DMS 273 (cell line): ENCODE data around the gene LSM14A.

Experiments
- DNase-seq: peaks from one replicate; lab custom pipeline; 2025; ENCODE audit not compliant: unreplicated experiment; lab: John Stamatoyannopoulos, UW

LSM14A gene

DNA sequence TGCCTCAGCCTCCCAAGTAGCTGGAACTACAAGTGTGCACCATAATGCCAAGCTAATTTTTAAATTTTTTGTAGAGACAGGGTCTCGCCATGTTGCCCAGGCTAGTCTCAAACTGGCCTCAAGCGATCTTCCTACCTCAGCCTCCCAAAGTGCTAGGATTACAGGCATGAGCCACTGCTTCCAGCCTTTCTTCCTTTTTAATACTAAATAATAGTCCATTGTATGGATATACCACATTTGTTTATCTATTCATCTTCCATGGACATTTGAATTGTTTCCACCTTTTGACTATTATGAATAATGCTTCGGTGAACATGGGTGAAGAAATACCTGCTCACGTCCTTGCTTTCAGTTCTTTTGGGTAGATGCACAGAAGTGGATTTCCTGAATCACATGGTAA lies 106.5 kb downstream of the LSM14A start:
- no peak for DNase-seq
